HepG2 (cell line): ENCODE data around the gene IQCN. TPM values are rescaled to one million over a fixed set of nuclear protein-coding genes. Genes with fewer than 3 reads are reported as not detected.

Experiments used
- CREB1 ChIP-seq, 2 experiments: fragments of 450-650 bp in 1 of 2; IDR thresholded peaks; 2 replicates each; pipeline ENCODE4 v1.6.1; 2016 to 2017; ENCODE audit warnings: control low read depth in 1 of 2, mild to moderate bottlenecking in 1 of 2, missing compliant biosample characterization in 1 of 2, missing genetic modification characterization in 1 of 2
- DDIT3 ChIP-seq: sonication (generic); formaldehyde crosslinking; IDR thresholded peaks from 2 replicates; pipeline ENCODE4 v1.4.0; 2020; ENCODE audit warnings: mild to moderate bottlenecking, missing genetic modification reagents
- FOXO4 ChIP-seq: sonication (generic); formaldehyde crosslinking; conservative IDR thresholded peaks from 2 replicates; pipeline ENCODE4 v1.8.1; 2023; ENCODE audit warnings: missing genetic modification reagents
- GFI1 ChIP-seq: sonication (generic); formaldehyde crosslinking; IDR thresholded peaks from 2 replicates; pipeline ENCODE4 v1.5.0; 2020; ENCODE audit warnings: missing genetic modification reagents, mild to moderate bottlenecking, borderline replicate concordance
- HIVEP1 ChIP-seq: sonication (generic); formaldehyde crosslinking; IDR thresholded peaks from 2 replicates; pipeline ENCODE4 v1.4.0; 2020; ENCODE audit warnings: mild to moderate bottlenecking, missing genetic modification reagents
- JUN ChIP-seq: sonication (generic); formaldehyde crosslinking; IDR thresholded peaks from 2 replicates; pipeline ENCODE4 v1.4.0; 2020; ENCODE audit warnings: mild to moderate bottlenecking, missing genetic modification reagents
- RAD21 ChIP-seq: fragments of 450-650 bp; formaldehyde crosslinking; IDR thresholded peaks from 2 replicates; pipeline ENCODE4 v1.5.0; 2020; ENCODE audit warnings: mild to moderate bottlenecking
- SOX5 ChIP-seq: IDR thresholded peaks from 2 replicates; pipeline ENCODE4 v1.6.1; 2016; ENCODE audit warnings: borderline replicate concordance
- SP5 ChIP-seq: IDR thresholded peaks from 2 replicates; pipeline ENCODE4 v1.6.1; 2016; ENCODE audit warnings: low read depth, borderline replicate concordance
- STAT6 ChIP-seq: sonication (generic); formaldehyde crosslinking; IDR thresholded peaks from 2 replicates; pipeline ENCODE4 v1.4.0; 2020; ENCODE audit warnings: missing genetic modification reagents, mild to moderate bottlenecking, borderline replicate concordance
- TBL1XR1 ChIP-seq: fragments of 150-350 bp; IDR thresholded peaks from 2 replicates; pipeline ENCODE4 v1.6.1; 2014; ENCODE audit warnings: borderline replicate concordance, low read length; ENCODE audit not compliant: partially characterized antibody
- THRA ChIP-seq: sonication (generic); formaldehyde crosslinking; IDR thresholded peaks from 2 replicates; pipeline ENCODE4 v1.4.0; 2020; ENCODE audit warnings: missing genetic modification reagents, borderline replicate concordance
- ZBTB2 ChIP-seq: sonication (generic); formaldehyde crosslinking; IDR thresholded peaks from 2 replicates; pipeline ENCODE4 v1.8.0; 2022; ENCODE audit warnings: low read depth, missing genetic modification reagents
- ZNF180 ChIP-seq: sonication (generic); formaldehyde crosslinking; IDR thresholded peaks from 2 replicates; pipeline ENCODE4 v1.4.0; 2020; ENCODE audit warnings: low read depth, missing genetic modification reagents, borderline replicate concordance
- ZNF317 ChIP-seq: sonication (generic); formaldehyde crosslinking; IDR thresholded peaks from 2 replicates; pipeline ENCODE4 v1.5.0; 2020; ENCODE audit warnings: mild to moderate bottlenecking, missing genetic modification reagents
- ZNF530 ChIP-seq: sonication (generic); formaldehyde crosslinking; IDR thresholded peaks from 2 replicates; pipeline ENCODE4 v1.5.0; 2020; ENCODE audit warnings: low read depth, mild to moderate bottlenecking, missing genetic modification reagents
- ZNF597 ChIP-seq: sonication (generic); formaldehyde crosslinking; IDR thresholded peaks from 2 replicates; pipeline ENCODE4 v1.5.0; 2020; ENCODE audit warnings: missing genetic modification reagents
- ZNF598 ChIP-seq: sonication (generic); formaldehyde crosslinking; IDR thresholded peaks from 2 replicates; pipeline ENCODE4 v1.5.1; 2020; ENCODE audit warnings: mild to moderate bottlenecking, missing genetic modification reagents, borderline replicate concordance
- ZNF878 ChIP-seq: sonication (generic); formaldehyde crosslinking; IDR thresholded peaks from 2 replicates; pipeline ENCODE4 v1.8.1; 2023; ENCODE audit warnings: mild to moderate bottlenecking, missing genetic modification reagents, moderate library complexity
- ZSCAN22 ChIP-seq: sonication (generic); formaldehyde crosslinking; IDR thresholded peaks from 2 replicates; pipeline ENCODE4 v1.4.0; 2020; ENCODE audit warnings: mild to moderate bottlenecking, missing genetic modification reagents
- polyA plus RNA-seq, 8 experiments: library from polyadenylated mRNA; depleted of rRNA in 3 of 8; stranded (reverse) in 7 of 8; unstranded in 1 of 8; fragments of >200 nt; fragmentation: Illumina TruSeq in 4 of 8; extraction: Trizol in 4 of 8; gene quantifications; 2 replicates each; pipeline versions ENCODE4 v1.2.1 to v1.2.3, GENCODE V29; 2011 to 2016; ENCODE audit warnings: low read depth in 4 of 8, missing spikeins in 1 of 8, mixed read lengths in 1 of 8; ENCODE audit not compliant: insufficient read depth in 1 of 8
- total RNA-seq, 5 experiments: library from RNA; depleted of rRNA; stranded (reverse); fragments of >200 nt; fragmentation: Illumina TruSeq; extraction: Trizol; gene quantifications; 2 replicates each; pipeline ENCODE4 v1.2.3, GENCODE V29; 2016; ENCODE audit warnings: low read depth in 1 of 5

IQCN gene
- total and polyA plus RNA-seq, 2 of the 13 experiments (the other 11 are each of a cell fraction or from before 2014, with no cell fraction given), result 0.04 to 0.18 TPM

GRCh38 chr19:18317961-18318800 is 43.9 kb upstream of the IQCN start (continued):
- TF ChIP-seq DDIT3 (CRISPR knock-in tag), result no peak
- TF ChIP-seq RAD21 (CRISPR knock-in tag), result no peak; the same call in 1 of the 2 replicates
- TF ChIP-seq SP5 (CRISPR knock-in tag), result no peak; the same call in 1 of the 2 replicates
- peak; percentile 62 for TF ChIP-seq HIVEP1 (CRISPR knock-in tag)
- TF ChIP-seq ZBTB2 (CRISPR knock-in tag), result no peak
- TF ChIP-seq THRA (CRISPR knock-in tag), result peak; percentile 99
- no peak for TF ChIP-seq ZNF597 (CRISPR knock-in tag)
- no peak for TF ChIP-seq STAT6 (CRISPR knock-in tag)
- no peak for TF ChIP-seq ZNF317 (CRISPR knock-in tag)
- TF ChIP-seq JUN (CRISPR knock-in tag), result no peak
- TF ChIP-seq FOXO4 (CRISPR knock-in tag), result no peak
- no peak for TF ChIP-seq ZNF878 (CRISPR knock-in tag)
- peak; percentile 57; the same call in 1 of the 2 replicates for TF ChIP-seq ZNF598 (CRISPR knock-in tag)
- TF ChIP-seq ZNF530 (CRISPR knock-in tag), result no peak
- TF ChIP-seq ZNF180 (CRISPR knock-in tag), result no peak
- no peak for TF ChIP-seq CREB1 (IDR thresholded peaks at IDR 0.05)
- TF ChIP-seq CREB1 (CRISPR knock-in tag; IDR thresholded peaks at IDR 0.05), result no peak
- TF ChIP-seq SOX5 (CRISPR knock-in tag), result peak; percentile 34; the same call in 1 of the 2 replicates
- TF ChIP-seq TBL1XR1, result no peak
- peak; percentile 69 for TF ChIP-seq GFI1 (CRISPR knock-in tag)
- TF ChIP-seq ZSCAN22, result no peak
